T-cell (primary cell): ENCODE results near the gene MITD1. TPM values are rescaled to one million over a fixed set of nuclear protein-coding genes. Genes with fewer than 3 reads are reported as not detected.

Experiments used
- ATAC-seq, 4 experiments: fragments of 200-7000 bp in 3 of 4; fragments of 150-1000 bp in 1 of 4; cut with Tn5 transposase; replicated peaks in 1 of 4; 1 replicate in 3 of 4; 2 replicates in 1 of 4; pipeline ENCODE4 v1.10.0; 2021; ENCODE audit warnings: moderate library complexity in 3 of 4, mild to moderate bottlenecking in 2 of 4, moderate number of reproducible peaks in 1 of 4
- CTCF ChIA-PET, 2 donors: fragments of 300-600 bp; sonication (Branson Sonifier 250); formaldehyde crosslinking; loops; one replicate each; lab custom pipeline; 2022; ENCODE audit warnings: antibody characterized with exemption in 2 of 2; lab: Charles Lee
- POLR2A ChIA-PET, 2 donors: fragments of 300-600 bp; sonication (Branson Sonifier 250); formaldehyde crosslinking; loops; one replicate each; lab custom pipeline; 2022; ENCODE audit warnings: antibody characterized with exemption in 2 of 2; lab: Charles Lee
- DNase-seq, 35 experiments: peaks; one replicate each; pipeline versions ENCODE4 v3.0.0 to v3.0.0-alpha.2; 2013 to 2023
- H3K27ac ChIP-seq: one replicate; pipeline ENCODE4 v1.5.1; 2013; ENCODE audit warnings: low read length
- H3K27me3 ChIP-seq, 2 experiments: replicated peaks in 1 of 2; 1 replicate in 1 of 2; 2 replicates in 1 of 2; pipeline versions ENCODE4 v1.6.1 to v1.7.0; 2013; ENCODE audit warnings: low read length in 1 of 2, mixed read lengths in 1 of 2; ENCODE audit not compliant: control insufficient read depth in 2 of 2, insufficient read depth in 2 of 2; ENCODE audit errors: extremely low read depth in 1 of 2
- H3K36me3 ChIP-seq, 2 donors: 1 replicate in 1 of 2; 2 replicates in 1 of 2; pipeline versions ENCODE4 v1.6.1 to v1.7.0; 2013; ENCODE audit warnings: low read length in 1 of 2; ENCODE audit not compliant: control insufficient read depth in 2 of 2, insufficient read depth in 1 of 2; ENCODE audit errors: extremely low read depth in 1 of 2
- H3K4me1 ChIP-seq, 2 experiments: 1 replicate in 1 of 2; 2 replicates in 1 of 2; pipeline versions ENCODE4 v1.6.1 to v1.7.0; 2013; ENCODE audit warnings: low read length in 2 of 2, mixed read lengths in 1 of 2; ENCODE audit not compliant: insufficient read depth in 2 of 2, control insufficient read depth in 1 of 2; ENCODE audit errors: extremely low read depth in 1 of 2
- H3K4me3 ChIP-seq, 2 donors: 1 replicate in 1 of 2; 2 replicates in 1 of 2; pipeline versions ENCODE4 v1.5.1 to v1.7.0; 2013; ENCODE audit warnings: mild to moderate bottlenecking in 2 of 2, low read length in 1 of 2, moderate library complexity in 1 of 2; ENCODE audit not compliant: control insufficient read depth in 1 of 2; ENCODE audit errors: extremely low read depth in 1 of 2
- H3K9me3 ChIP-seq: 2 replicates; pipeline ENCODE4 v1.7.0; 2013
- H3K27ac Mint-ChIP-seq, 2 donors: one replicate each; pipeline ENCODE4 v1.8.0; 2020 to 2021; ENCODE audit warnings: mild to moderate bottlenecking in 2 of 2, mixed read lengths in 2 of 2
- H3K27me3 Mint-ChIP-seq, 2 donors: one replicate each; pipeline ENCODE4 v1.8.0; 2021 to 2022; ENCODE audit warnings: mixed read lengths in 2 of 2
- H3K36me3 Mint-ChIP-seq: one replicate; pipeline ENCODE4 v1.8.0; 2021; ENCODE audit warnings: mixed read lengths
- H3K4me1 Mint-ChIP-seq, 3 donors: one replicate each; pipeline ENCODE4 v1.8.0; 2020 to 2022; ENCODE audit warnings: mixed read lengths in 3 of 3, mild to moderate bottlenecking in 1 of 3
- H3K4me3 Mint-ChIP-seq, 3 donors: one replicate each; pipeline ENCODE4 v1.8.0; 2020 to 2022; ENCODE audit warnings: mild to moderate bottlenecking in 3 of 3, mixed read lengths in 3 of 3, moderate library complexity in 3 of 3
- H3K9me3 Mint-ChIP-seq, 3 donors: one replicate each; pipeline ENCODE4 v1.8.0; 2020 to 2022; ENCODE audit warnings: mixed read lengths in 3 of 3
- WGBS: methylation state at CpG from one replicate; pipeline ENCODE4 v1.1.5; 2013; ENCODE audit warnings: missing lambda C conversion rate; ENCODE audit not compliant: insufficient coverage; 5-methylcytosine and 5-hydroxymethylcytosine counted together
- total RNA-seq, 35 experiments: library from RNA in 6 of 35; stranded (reverse) in 6 of 35; fragments of 120-200 nt in 1 of 35; gene quantifications; one replicate each; pipeline versions ENCODE4 v1.2.1 to v1.2.4 and lab custom pipeline; 2013 to 2026

The MITD1 gene
- total RNA-seq: 10 to 100 TPM; 27.5 to 60.4 (median 56.7) TPM
- total RNA-seq (2013): 59.9 TPM
- total RNA-seq (lab: John Stamatoyannopoulos, UW): 20.4 to 70.4 (median 52.4) reads per million in 29 experiments

DNA sequence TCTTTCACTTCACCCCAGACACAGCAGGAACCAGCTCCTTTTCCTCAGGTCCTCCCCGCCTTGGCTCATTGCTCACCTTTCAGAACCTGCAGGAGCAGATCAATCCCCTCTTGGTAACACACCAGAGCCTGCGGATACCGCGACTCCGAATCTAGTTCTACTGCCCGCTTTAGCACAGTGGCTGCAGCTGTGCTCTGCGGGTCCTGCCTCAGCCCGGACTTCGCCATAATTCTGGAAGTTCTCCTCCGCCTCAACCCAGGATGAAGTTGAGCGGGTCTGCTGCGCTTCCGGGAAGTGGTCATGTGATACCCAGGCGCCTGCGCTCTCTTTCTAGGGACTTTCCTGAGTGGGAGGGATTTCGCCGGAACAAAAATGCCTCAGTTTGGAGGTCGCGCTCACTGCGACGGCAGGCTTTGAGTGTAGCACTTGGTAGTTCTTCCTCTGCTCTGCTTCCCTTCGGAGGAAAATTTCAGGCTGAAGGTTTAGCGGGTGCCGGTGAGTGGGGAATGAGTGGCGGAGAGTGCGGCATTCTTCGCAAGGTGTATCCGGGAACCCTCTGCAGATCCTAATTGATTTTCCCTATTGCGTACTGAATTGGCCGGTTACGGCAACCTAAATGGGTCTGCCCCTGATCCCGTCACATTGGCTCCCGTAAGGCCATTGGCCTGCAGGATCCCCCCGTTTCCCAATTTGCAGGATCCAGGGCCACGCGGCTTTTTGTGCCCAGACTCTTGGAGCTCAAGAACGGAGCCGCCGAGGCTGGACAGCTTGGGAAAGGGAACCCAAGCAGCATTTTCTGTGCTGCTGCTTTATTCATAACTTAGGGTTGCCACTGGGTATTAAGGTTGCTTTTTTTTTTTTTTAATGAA is at the start of gene MITD1, which contains the start of gene MRPL30:
MITD1 (minus strand) TSS at position 304 of the 869 bp plus-strand sequence; CDS start at position 227, 77 bp downstream.
MRPL30 (plus strand) TSS at position 430 of the 869 bp plus-strand sequence. CDS start 5,020 bp downstream, outside the sequence.
- Histone ChIP-seq H3K4me3 (peak within 1 kb of the TSS; percentile 89 to 99), H3K27me3 (no peaks in the 10 kb centered on the region), H3K9me3 (no peaks in the 10 kb centered on the region), H3K27ac (peak within 1 kb of the TSS; percentile 82), H3K4me1 (peaks cover 24 to 27% of the 10 kb centered on the region in 2 experiments), H3K36me3 (peaks cover 0 to 11% of the 10 kb centered on the region in 2 donors)
- Mint-ChIP-seq H3K27ac (peak within 1 kb of the TSS; percentile 97 to 98), H3K27me3 (no peaks in the 10 kb centered on the region), H3K36me3 (peaks cover 7% of the 10 kb centered on the region), H3K9me3 (no peaks in the 10 kb centered on the region), H3K4me3 (peak within 1 kb of the TSS; percentile 92 to 99 (median 95)), H3K4me1 (peaks cover 61 to 75% (median 72%) of the 10 kb centered on the region in 3 donors)
- peak; percentile 82 to 96 (median 88) for DNase-seq
- ChIA-PET POLR2A (interaction anchor here (0.5 to 1.2 kb wide), 5 partner anchors 14 to 39 kb away, joined by 3 to 7 read pairs (median 4); partner anchors contain the start of genes LIPT1 (in 1 of the 2) and TSGA10 (in 1 of the 2)), CTCF (interaction anchor here (0.6 to 1.8 kb wide), 9 partner anchors 14 to 532 kb away, joined by 3 to 10 read pairs (median 5); partner anchors contain the start of genes C2orf15 (in 1 of the 2), EIF5B (in 1 of the 2), LIPT1 (in 1 of the 2) and REV1 (in 1 of the 2))
- WGBS: 0% methylated on average over 39 of the region's 39 CpGs
- peak; percentile 94 to 96 (median 96) for ATAC-seq

DNA sequence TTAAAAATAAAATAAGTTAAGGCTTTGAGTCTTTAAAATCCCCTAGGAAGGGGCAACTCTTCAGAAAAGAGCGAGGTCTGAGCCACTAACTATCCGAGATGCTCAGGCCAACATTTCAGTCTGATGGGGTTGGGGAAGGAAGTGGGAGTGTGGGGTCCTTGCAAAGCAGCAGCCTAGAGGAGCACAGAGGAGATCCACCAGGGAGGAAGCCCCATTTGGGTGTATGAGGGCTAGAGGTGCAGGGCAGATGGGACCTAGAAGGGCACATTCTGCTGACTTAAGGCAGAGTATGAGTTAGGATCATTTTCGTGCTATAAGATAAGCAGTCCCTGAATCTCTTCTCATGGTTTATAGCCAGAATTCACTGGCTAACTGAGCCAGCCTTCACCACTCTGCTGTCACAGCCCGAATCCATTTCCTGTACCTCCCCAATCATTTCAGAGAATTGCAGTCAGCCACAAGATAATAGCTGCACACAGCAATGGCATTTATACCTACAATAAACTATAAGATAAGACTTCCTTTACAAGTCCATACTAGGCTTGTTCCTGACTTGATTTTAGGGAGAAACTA is 37.2 kb upstream of the MITD1 start:
- Mint-ChIP-seq H3K27ac (no peak overlapping the region), H3K27me3 (no peaks in the 10 kb centered on the region), H3K4me1 (no peaks in the 10 kb centered on the region), H3K9me3 (no peaks in the 10 kb centered on the region), H3K36me3 (peaks cover 45% of the 10 kb centered on the region), H3K4me3 (no peak overlapping the region)
- peaks cover 0 to 3% of the 10 kb centered on the region in 2 donors for H3K36me3 ChIP-seq
- ATAC-seq: no peak
- H3K27me3 ChIP-seq: no peaks in the 10 kb centered on the region
- ChIA-PET POLR2A (no interaction called here), CTCF (no interaction called here)
- no peak for DNase-seq
- no peaks in the 10 kb centered on the region for H3K9me3 ChIP-seq
- no peak overlapping the region for H3K27ac ChIP-seq
- no peak overlapping the region for H3K4me3 ChIP-seq
- H3K4me1 ChIP-seq: no peaks in the 10 kb centered on the region
- 80% methylated on average over 2 of the region's 4 CpGs for WGBS

DNA sequence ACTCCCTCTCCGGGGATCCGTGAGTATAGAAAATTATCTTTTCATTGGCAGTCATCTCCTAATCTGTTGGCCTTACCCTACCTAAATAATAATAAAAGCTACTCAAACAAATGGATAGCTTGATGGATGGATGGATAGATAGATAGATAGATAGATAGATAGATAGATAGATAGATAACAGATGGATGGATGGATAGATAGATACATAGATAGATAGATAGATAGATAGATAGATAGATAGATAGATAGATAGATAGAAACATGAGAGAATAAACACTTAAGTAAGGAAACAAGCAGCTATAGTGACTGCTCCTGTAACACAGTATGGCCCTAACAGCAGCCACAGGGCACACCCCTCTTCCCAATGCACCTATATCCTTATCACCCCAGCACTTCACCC is 35.2 kb upstream of the MITD1 start:
- CTCF ChIA-PET: no interaction called here
- Mint-ChIP-seq H3K36me3 (peaks cover 38% of the 10 kb centered on the region), H3K27me3 (no peaks in the 10 kb centered on the region), H3K9me3 (no peaks in the 10 kb centered on the region), H3K4me3 (no peak overlapping the region), H3K27ac (no peak overlapping the region), H3K4me1 (no peaks in the 10 kb centered on the region)
- no peaks in the 10 kb centered on the region for H3K27me3 ChIP-seq
- no CpG with 5 or more reads among the region's 2 CpGs for WGBS
- H3K4me1 ChIP-seq: no peaks in the 10 kb centered on the region
- DNase-seq: no peak
- peaks cover 0 to 3% of the 10 kb centered on the region in 2 donors for H3K36me3 ChIP-seq
- ATAC-seq: no peak
- H3K27ac ChIP-seq: no peak overlapping the region
- POLR2A ChIA-PET: no interaction called here
- no peak overlapping the region for H3K4me3 ChIP-seq
- no peaks in the 10 kb centered on the region for H3K9me3 ChIP-seq

GRCh38 chr2:99205491-99205890 is 24.6 kb upstream of the MITD1 start:
- no peaks in the 10 kb centered on the region for H3K9me3 ChIP-seq
- Mint-ChIP-seq H3K27me3 (no peaks in the 10 kb centered on the region), H3K27ac (no peak overlapping the region), H3K4me3 (no peak overlapping the region), H3K36me3 (peaks cover 28% of the 10 kb centered on the region), H3K9me3 (peaks cover 3 to 9% (median 3%) of the 10 kb centered on the region in 3 donors), H3K4me1 (peaks cover 0 to 3% (median 0%) of the 10 kb centered on the region in 3 donors)
- CTCF ChIA-PET: no interaction called here
- no peaks in the 10 kb centered on the region for H3K36me3 ChIP-seq
- ATAC-seq (no peak), DNase-seq (no peak)
- H3K27me3 ChIP-seq: no peaks in the 10 kb centered on the region
- WGBS: 92% methylated on average over 4 of the region's 5 CpGs
- H3K4me1 ChIP-seq: no peaks in the 10 kb centered on the region
- no peak overlapping the region for H3K27ac ChIP-seq
- H3K4me3 ChIP-seq: no peak overlapping the region
- POLR2A ChIA-PET: no interaction called here

- CTCF ChIA-PET: no interaction called here
- H3K36me3 Mint-ChIP-seq: peaks cover 9% of the 10 kb centered on the region
- H3K27me3 Mint-ChIP-seq: no peaks in the 10 kb centered on the region
- WGBS: 84% methylated on average over 2 of the region's 4 CpGs
- H3K4me1 ChIP-seq: no peaks in the 10 kb centered on the region
- no peaks in the 10 kb centered on the region for H3K27me3 ChIP-seq
- peak overlapping the region in 1 of 2 donors; percentile 0 for H3K27ac Mint-ChIP-seq
- DNase-seq (no peak), ATAC-seq (no peak)
- peaks cover 3 to 14% of the 10 kb centered on the region in 2 donors for H3K36me3 ChIP-seq
- POLR2A ChIA-PET: no interaction called here
- H3K4me3 Mint-ChIP-seq: no peak overlapping the region
- H3K9me3 Mint-ChIP-seq: peaks cover 3 to 9% (median 3%) of the 10 kb centered on the region in 3 donors
- H3K4me1 Mint-ChIP-seq: no peaks in the 10 kb centered on the region
- no peak overlapping the region for H3K4me3 ChIP-seq
- H3K9me3 ChIP-seq: no peaks in the 10 kb centered on the region
- no peak overlapping the region for H3K27ac ChIP-seq
Measured at GRCh38 chr2:99201959-99202678, 21.3 kb upstream of the MITD1 start.
